ENCODE data around the gene TCEA2.

Gene TCEA2

DNA sequence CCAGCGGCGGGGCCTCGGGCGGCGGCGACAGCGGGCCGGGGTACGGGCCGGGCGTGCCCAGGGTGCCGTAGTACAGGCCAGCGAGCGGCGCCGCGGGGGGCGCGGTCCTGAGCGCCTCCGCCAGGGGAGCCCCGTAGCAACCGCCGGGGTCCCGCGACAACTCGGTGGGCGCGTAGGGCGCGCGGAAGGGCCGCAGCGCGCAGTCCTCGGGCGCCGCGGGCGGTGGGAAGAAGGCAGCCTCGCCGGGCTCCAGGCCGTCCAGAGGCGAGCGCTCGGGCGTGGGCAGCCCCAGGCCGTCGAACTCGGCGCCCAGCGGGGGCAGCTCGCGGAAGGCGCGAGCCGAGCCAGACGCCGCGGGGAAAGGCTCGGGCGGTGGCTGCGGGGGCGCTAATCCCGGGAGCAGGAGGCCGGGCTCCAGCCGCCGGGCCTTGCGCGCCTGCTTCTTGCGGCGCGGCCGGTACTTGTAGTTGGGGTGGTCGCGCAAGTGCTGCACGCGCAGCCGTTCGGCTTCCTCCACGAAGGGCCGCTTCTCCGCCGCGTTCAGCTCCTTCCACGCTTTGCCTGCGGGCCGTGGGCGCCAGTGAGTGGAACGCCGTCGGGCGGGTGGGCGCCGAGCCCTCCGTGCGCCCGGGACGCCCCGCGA is 14.5 kb upstream of the TCEA2 start:
- no peak for DNase-seq

DNA sequence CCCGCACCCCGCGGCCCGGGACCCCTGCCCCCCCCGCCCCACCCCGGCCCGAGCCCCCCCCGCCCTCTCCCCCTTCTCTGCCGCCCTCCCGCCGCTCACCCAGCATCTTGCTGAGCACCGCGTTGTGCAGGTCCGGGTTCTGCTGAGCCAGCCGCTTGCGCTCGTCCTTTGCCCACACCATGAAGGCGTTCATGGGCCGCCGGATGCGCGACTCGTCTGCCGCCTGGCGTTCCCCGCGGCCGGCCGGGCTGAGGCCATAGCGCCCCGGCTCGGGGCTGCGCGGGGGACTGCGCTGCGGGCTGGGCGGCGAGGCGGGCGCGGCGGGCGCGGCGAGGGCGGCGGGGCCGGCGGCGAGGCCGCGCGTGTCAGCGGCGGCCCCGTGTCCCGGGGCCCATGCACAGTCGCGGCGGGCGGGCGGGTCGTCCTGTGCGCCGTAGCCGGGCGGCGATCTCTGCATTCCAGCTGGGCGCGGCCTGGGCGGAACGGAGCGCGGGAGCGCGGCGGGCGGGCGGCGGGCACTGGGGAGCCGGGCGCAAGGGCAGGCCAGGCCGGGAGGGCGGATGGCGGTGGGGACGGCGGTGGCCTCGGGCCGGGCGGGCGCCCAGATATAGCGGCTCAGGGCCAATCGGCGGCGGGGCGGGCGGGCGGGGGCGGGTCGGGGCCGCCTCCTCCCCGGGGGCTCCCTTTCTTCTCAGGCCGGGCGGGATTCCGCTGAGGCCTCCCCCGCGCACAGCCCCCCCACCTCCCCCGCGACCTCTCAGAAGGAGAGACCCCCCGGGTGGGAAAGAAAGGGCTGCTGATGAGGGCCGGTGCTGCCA is 13.7 kb upstream of the TCEA2 start, which contains the start of gene SOX18:
TSS of gene SOX18 (minus strand) at position 580 of the 818 bp plus-strand sequence. CDS start at position 457, 123 bp downstream.
- peak in 1 of 56 donors; percentile 13 for DNase-seq

- DNase-seq, result no peak
These were observed 13.1 kb upstream of the TCEA2 start for GRCh38 chr20:64049878-64050260.

DNA sequence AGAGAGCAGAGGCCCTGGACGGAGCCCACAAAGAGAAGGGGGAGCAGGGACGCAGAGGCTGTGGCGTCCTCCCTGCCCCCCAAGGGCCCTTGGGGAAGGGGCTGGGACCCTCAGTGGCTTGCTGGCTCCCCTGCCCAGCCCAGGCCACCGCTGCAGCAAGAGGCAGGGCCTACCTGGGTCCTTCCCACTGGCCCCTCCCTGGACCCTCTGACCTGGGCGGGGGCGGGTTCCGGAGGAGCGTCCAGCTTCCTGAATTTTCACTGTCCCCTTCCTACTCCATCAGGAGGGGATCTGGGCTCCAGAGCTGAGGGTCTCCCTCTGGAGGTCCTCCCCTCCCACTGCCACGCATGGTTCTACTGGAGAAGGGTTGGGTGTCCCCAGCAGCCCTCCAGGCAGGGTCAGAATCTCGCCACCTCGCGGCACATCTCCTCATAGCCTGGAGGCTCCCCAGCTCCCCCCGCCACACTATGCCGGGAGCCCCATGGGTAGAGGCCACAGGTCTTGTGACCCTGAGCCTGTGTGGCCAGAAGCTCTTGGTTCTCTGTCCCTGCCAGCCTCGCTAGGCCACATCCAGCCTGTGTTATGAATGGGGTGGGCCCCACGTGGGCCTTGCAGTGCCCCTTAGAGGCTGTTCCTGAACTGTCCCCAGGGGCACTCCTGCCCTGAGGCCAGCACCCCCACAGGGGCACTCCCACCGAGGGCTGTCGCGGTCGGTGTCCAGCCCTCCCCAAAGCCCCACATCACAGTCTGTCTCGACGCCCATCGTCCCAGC is 12.6 kb upstream of the TCEA2 start:
- DNase-seq, result no peak

DNA sequence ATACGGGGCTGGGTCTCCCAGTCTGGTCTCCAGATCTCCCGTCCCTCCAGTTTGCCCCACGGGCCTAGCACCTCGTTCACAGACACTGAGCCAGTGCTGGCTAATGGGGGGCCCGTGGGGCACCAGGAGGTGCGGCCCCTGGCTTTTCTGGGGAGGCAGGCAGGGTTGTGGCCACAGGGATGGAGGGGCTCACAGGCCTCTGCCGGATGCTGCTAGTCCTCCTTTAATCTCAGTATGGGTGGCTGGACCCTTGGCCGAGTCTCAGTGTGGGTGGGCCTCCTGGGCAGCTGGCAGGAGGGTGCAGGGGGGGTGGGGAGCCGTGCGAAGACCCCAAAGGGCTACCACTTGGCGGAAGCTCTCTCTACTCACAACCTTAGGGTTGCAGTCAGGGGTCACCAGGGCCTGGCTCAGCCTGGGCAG is 12.0 kb upstream of the TCEA2 start:
- DNase-seq, result no peak

GRCh38 chr20:64051561-64052325 is 11.3 kb upstream of the TCEA2 start:
- DNase-seq, result no peak

GRCh38 chr20:64052326-64052722 is 10.7 kb upstream of the TCEA2 start:
- no peak for DNase-seq

GRCh38 chr20:64052987-64053840 is 9.8 kb upstream of the TCEA2 start:
- DNase-seq, result no peak

DNA sequence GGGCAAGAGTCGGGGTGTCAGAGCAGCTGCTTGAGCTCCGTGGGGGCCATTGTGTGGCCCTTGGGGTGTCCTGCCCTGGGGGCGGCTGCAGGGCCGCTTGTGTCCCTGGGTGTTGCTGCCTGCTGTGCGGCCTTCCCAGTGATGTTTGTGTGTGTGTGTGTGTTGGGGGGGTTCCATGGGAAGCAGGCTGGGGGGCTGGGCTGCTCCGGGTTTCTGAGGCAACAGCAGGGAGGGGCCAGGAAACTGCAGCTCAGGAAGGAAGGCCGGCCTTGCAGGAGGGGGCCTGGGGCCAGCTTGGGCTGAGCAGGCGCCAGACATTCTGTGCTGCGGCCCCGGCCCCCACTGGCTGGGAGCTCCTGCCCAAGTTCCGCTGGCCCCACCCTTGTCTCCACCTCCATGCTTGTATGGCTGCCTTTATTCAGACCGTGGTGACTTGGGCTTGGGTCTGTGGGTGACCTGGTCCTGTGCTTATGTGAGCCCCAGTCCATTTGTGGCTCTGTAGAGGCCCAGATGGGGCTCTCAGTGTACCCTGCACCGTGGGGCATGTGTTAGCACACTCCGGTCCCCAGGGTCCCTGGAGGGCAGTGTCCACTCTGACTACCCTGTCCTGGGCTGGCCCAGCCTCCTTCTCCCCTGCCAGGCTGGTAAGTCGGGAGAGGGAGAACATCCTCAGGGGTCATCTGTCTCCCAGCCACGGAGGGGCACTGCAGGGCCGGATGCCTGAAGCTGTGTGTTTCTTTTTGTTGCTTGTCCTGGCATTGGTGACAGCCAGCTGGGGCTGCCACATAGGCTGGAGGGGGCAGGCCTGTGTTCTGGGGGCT is 8.9 kb upstream of the TCEA2 start:
- peak in 1 of 56 donors; percentile 21 for DNase-seq

- no peak for DNase-seq
These were observed 7.6 kb upstream of the TCEA2 start for GRCh38 chr20:64055396-64055892.

- DNase-seq, result no peak
These were observed 6.9 kb upstream of the TCEA2 start for GRCh38 chr20:64055893-64056638.

DNA sequence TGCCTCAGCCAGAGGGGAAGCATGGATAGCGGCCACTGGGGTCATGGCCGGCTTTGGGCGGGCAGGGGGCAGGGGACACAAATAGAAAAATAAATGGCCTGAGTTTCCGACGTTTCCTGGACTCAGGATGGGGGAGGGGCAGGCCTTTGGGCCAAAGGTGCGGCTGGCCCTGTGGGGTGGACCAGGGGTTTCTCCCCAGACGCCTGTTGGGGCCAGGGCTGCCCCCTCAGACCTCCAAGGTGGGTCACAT is 6.4 kb upstream of the TCEA2 start:
- no peak for DNase-seq

DNA sequence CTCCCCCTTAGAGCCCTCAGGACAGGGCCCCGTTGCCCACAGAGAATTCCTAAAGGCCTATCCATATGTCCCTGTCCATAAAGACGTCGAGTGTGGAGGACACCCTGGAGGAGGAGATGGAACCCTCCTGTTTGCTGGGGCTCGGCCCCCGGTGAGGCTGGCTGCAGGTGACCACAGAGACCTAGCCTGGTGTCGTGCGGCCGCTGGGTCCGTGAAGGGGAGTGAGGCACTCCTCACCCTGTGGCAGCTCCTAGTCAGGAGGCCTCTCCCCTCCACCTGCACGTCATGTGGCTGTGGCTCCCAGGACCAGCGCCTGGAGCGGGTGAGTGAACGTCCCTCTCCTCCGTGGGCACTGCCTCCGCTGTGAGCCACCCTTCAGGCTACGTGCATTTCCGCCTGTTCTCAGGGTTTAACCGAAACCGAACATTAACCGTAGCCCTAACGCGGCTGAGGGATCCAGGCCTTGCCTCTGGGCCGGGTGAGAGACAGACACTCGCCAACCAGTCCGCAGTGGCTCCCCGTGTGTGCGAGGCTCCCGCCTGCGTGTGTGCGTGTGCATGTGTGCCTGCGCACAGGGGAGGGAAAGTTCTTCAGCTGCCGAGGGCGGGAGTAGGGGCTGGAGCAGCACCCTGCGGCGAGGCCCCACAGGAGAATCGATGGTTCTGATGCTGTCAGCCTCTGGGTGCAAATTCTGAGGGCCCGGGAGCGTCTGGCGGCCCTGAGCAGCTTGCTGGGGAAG is 5.9 kb upstream of the TCEA2 start:
- no peak for DNase-seq

DNA sequence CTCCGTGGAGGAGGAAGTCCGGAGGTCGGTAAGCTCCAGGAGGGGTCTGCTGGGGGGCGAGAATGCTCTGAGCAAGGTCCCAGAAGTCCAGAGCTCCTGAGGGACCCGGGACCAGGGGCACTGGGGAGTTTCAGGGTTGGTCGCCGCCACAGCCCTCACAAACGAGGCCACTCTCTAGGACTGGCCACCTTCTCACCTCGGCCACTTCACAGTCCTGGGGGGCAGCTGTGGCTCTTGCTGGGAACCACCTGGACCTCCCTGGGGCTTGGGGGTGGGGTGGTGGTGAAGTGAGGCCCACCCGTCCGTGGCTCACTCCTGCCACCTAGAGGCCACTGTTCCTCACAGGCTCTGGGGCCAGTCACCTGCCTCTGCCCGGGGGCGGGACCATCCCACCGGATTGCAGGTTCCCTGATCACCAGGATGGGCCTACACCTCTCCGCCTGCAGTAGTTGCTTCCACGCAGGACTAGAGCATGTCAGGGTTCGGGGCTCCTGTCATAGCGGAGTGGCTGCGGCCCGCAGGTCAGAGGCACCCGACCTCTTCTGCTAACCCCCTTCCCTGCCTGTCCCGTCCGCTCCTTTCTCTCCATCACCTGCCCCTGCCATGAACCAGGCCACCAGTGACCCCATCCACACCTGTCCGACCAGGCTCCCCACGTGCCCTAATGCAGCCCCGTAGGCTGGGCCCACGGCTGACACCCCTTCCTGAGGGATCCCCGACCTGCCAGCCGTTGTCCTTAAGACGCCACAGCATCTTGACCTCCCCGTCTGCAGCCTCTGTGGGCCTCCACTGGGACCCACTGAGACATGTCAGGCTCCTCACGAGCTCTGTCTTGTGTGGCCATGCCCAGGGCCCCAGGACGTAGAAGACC is 5.1 kb upstream of the TCEA2 start:
- peak in 38 of 56 donors; percentile 6 to 72 (median 23) for DNase-seq

- DNase-seq, result peak in 3 of 56 donors; percentile 15 to 30 (median 21)
These were observed 4.5 kb upstream of the TCEA2 start for GRCh38 chr20:64058536-64058935.

DNA sequence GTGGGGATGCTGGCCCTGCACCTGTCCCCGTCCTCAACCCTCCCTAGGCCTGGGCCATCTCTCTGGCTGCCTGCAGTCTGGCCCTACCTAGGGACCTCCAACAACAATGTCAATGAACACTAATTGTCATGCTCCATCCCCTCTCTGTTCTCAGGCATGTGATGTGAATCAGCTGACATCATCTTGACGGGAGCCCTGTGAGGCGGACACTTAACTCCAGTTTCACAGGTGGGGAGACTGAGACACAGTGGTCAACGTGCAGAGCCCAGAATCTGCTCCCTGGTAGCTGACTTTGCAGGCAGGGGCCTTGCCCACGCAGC is 762 bp upstream of the TCEA2 start:
- DNase-seq, result peak in 7 of 56 donors; percentile 19 to 57 (median 40)
